ENCODE measurements around the gene KIAA1671. TPM values are rescaled to one million over a fixed set of nuclear protein-coding genes. Genes with fewer than 3 reads are reported as not detected.

The KIAA1671 gene
- total and polyA plus RNA-seq, 9 of the 15 experiments (the other 6 are each of a cell fraction or from before 2014, with no cell fraction given): under 0.01 to 0.11 (median 0.02) TPM; not detected in 5

GRCh38 chr22:25008666-25009065, 56.1 kb downstream of the KIAA1671 start:
- BruUV-seq (replicated peaks): no TSS peak
- DNase-seq (ENCODE audit: extremely low read depth in 1 of 4, low spot score in 3 of 4) (no peak), FAIRE-seq (no peak), ATAC-seq (no peak)
- H3K79me2 ChIP-seq (ENCODE audit: control insufficient read depth, insufficient read depth, low read length): no peaks in the 10 kb centered on the region
- no peak overlapping the region for H3K9ac ChIP-seq (ENCODE audit: insufficient read depth in 1 of 2, low read depth in 2 of 2, low read length in 2 of 2)
- intact Hi-C loops (cut with micrococcal nuclease) (no loop called here), in situ Hi-C loops (cut with MboI) (no loop called here)
- WGBS (ENCODE audit: insufficient coverage, low coverage, missing lambda C conversion rate): 17% methylated on average over 2 of the region's 2 CpGs
- no peaks in the 10 kb centered on the region for H3K9me1 ChIP-seq (ENCODE audit: control insufficient read depth, insufficient read depth, low read length)
- H3K27ac ChIP-seq (ENCODE audit: extremely low read depth, low read depth, low read length): no peak overlapping the region
- TF ChIP-seq MTA3 (IDR thresholded peaks at IDR 0.05; ENCODE audit: borderline replicate concordance) (no peak), ZEB2 (IDR thresholded peaks at IDR 0.05) (no peak), CCAR2 (IDR thresholded peaks at IDR 0.05; ENCODE audit: low read depth, low read length) (no peak), DDX20 (tag; IDR thresholded peaks at IDR 0.05; ENCODE audit: low read depth) (no peak), TBL1XR1 (IDR thresholded peaks at IDR 0.05; ENCODE audit: low read length in 2 of 2) (no peak), DLX4 (CRISPR knock-in tag; IDR thresholded peaks at IDR 0.05) (no peak)
- no peaks in the 10 kb centered on the region for H3K36me3 ChIP-seq (ENCODE audit: control insufficient read depth, insufficient read depth, low read length)
- no peaks in the 10 kb centered on the region for H3K9me3 ChIP-seq (replicated peaks; ENCODE audit: control insufficient read depth, insufficient read depth, low read depth, low read length)
- H3K4me2 ChIP-seq (ENCODE audit: insufficient read depth, low read length): no peak overlapping the region
- no peaks in the 10 kb centered on the region for H3K27me3 ChIP-seq (ENCODE audit: control insufficient read depth in 2 of 2, insufficient read depth in 2 of 2, low read length in 2 of 2)
- H2AFZ ChIP-seq (ENCODE audit: low read depth, low read length): no peak overlapping the region
- ChIA-PET POLR2A (no interaction called here), CTCF (ENCODE audit: low intra/inter-chr PET ratio) (no interaction called here)
- H3K4me3 ChIP-seq: no peak overlapping the region
- H4K20me1 ChIP-seq (replicated peaks; ENCODE audit: control insufficient read depth, insufficient read depth, low read length): no peaks in the 10 kb centered on the region
- no peaks in the 10 kb centered on the region for H3K4me1 ChIP-seq (replicated peaks in 1 of 2; ENCODE audit: control insufficient read depth in 2 of 2, insufficient read depth in 2 of 2, low read length in 2 of 2)

- H3K4me1 ChIP-seq (replicated peaks in 1 of 2; ENCODE audit: control insufficient read depth in 2 of 2, insufficient read depth in 2 of 2, low read length in 2 of 2): no peaks in the 10 kb centered on the region
- H4K20me1 ChIP-seq (replicated peaks; ENCODE audit: control insufficient read depth, insufficient read depth, low read length): no peaks in the 10 kb centered on the region
- H3K79me2 ChIP-seq (ENCODE audit: control insufficient read depth, insufficient read depth, low read length): no peaks in the 10 kb centered on the region
- intact Hi-C loops (cut with micrococcal nuclease): no loop called here
- FAIRE-seq: no peak
- DNase-seq (ENCODE audit: extremely low read depth in 1 of 4, low spot score in 3 of 4): no peak
- H3K9ac ChIP-seq (ENCODE audit: insufficient read depth in 1 of 2, low read depth in 2 of 2, low read length in 2 of 2): no peak overlapping the region
- H2AFZ ChIP-seq (ENCODE audit: low read depth, low read length): no peak overlapping the region
- no peaks in the 10 kb centered on the region for H3K9me3 ChIP-seq (replicated peaks; ENCODE audit: control insufficient read depth, insufficient read depth, low read depth, low read length)
- peaks cover 0 to 7% of the 10 kb centered on the region in 2 experiments; a peak in 1 of 5 replicates for H3K27me3 ChIP-seq (ENCODE audit: control insufficient read depth in 2 of 2, insufficient read depth in 2 of 2, low read length in 2 of 2)
- in situ Hi-C loops (cut with MboI): no loop called here
- POLR2A ChIA-PET: no interaction called here
- 0% methylated on average over 2 of the region's 2 CpGs for WGBS (ENCODE audit: insufficient coverage, low coverage, missing lambda C conversion rate)
- H3K9me1 ChIP-seq (ENCODE audit: control insufficient read depth, insufficient read depth, low read length): no peaks in the 10 kb centered on the region
- no peak overlapping the region for H3K4me3 ChIP-seq
- H3K36me3 ChIP-seq (ENCODE audit: control insufficient read depth, insufficient read depth, low read length): no peaks in the 10 kb centered on the region
- ATAC-seq: no peak
- no peak overlapping the region for H3K4me2 ChIP-seq (ENCODE audit: insufficient read depth, low read length)
- no TSS peak for BruUV-seq (replicated peaks)
- H3K27ac ChIP-seq (ENCODE audit: extremely low read depth, low read depth, low read length): no peak overlapping the region
- CTCF ChIA-PET (ENCODE audit: low intra/inter-chr PET ratio): no interaction called here
- TF ChIP-seq POLR3G (IDR thresholded peaks at IDR 0.05; ENCODE audit: extremely low read depth, insufficient read length, insufficient replicate concordance) (no peak), ZNF175 (CRISPR knock-in tag; IDR thresholded peaks at IDR 0.05; ENCODE audit: low read depth) (no peak), HINFP (tag; conservative IDR thresholded peaks at IDR 0.05; ENCODE audit: low read depth) (no peak), HNRNPUL1 (IDR thresholded peaks at IDR 0.05; ENCODE audit: low read length) (no peak), ZBTB11 (CRISPR knock-in tag; IDR thresholded peaks at IDR 0.05) (no peak)
Observed at GRCh38 chr22:25012741-25013143, 60.2 kb downstream of the KIAA1671 start.
